PC-9 (cell line): ENCODE results near the gene SYT7.

Experiments used
- EZH2 ChIP-seq: fragments of 200-600 bp; sonication (generic); IDR thresholded peaks from 2 replicates; pipeline ENCODE4 v1.8.0; 2017; ENCODE audit warnings: antibody characterized with exemption, low read depth
- TF ChIP-seq, protein P1 (sequence below): fragments of 200-600 bp; sonication (generic); conservative IDR thresholded peaks from 2 replicates; pipeline ENCODE4 v1.6.1; 2017; ENCODE audit warnings: mixed run types, antibody characterized with exemption, mild to moderate bottlenecking, moderate library complexity

DNA sequence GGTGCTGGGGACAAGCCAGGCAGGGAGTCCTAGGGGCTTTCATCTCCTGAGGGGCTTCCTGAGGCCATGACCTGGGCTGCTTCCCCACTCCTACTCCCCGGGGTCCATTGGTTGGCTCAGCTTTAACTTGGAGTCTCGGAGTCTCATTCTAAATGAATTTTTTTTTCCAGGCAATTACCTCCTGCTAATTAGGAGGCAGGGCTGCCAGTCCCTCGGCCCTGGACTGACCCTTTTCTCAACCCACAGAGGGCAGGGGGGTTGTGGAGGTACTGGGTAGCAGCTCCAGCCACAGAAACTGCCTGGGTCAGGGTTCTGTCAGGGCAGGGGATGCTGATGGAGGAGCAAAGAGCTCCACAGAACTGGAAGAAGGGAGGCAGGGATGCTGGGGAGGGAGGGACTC lies 11.9 kb downstream of the SYT7 start:
- TF ChIP-seq, protein P1, sequence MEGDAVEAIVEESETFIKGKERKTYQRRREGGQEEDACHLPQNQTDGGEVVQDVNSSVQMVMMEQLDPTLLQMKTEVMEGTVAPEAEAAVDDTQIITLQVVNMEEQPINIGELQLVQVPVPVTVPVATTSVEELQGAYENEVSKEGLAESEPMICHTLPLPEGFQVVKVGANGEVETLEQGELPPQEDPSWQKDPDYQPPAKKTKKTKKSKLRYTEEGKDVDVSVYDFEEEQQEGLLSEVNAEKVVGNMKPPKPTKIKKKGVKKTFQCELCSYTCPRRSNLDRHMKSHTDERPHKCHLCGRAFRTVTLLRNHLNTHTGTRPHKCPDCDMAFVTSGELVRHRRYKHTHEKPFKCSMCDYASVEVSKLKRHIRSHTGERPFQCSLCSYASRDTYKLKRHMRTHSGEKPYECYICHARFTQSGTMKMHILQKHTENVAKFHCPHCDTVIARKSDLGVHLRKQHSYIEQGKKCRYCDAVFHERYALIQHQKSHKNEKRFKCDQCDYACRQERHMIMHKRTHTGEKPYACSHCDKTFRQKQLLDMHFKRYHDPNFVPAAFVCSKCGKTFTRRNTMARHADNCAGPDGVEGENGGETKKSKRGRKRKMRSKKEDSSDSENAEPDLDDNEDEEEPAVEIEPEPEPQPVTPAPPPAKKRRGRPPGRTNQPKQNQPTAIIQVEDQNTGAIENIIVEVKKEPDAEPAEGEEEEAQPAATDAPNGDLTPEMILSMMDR: no peak
- TF ChIP-seq EZH2: no peak
